Measurements from ENCODE around the gene GRM8.

GRM8 gene

DNA sequence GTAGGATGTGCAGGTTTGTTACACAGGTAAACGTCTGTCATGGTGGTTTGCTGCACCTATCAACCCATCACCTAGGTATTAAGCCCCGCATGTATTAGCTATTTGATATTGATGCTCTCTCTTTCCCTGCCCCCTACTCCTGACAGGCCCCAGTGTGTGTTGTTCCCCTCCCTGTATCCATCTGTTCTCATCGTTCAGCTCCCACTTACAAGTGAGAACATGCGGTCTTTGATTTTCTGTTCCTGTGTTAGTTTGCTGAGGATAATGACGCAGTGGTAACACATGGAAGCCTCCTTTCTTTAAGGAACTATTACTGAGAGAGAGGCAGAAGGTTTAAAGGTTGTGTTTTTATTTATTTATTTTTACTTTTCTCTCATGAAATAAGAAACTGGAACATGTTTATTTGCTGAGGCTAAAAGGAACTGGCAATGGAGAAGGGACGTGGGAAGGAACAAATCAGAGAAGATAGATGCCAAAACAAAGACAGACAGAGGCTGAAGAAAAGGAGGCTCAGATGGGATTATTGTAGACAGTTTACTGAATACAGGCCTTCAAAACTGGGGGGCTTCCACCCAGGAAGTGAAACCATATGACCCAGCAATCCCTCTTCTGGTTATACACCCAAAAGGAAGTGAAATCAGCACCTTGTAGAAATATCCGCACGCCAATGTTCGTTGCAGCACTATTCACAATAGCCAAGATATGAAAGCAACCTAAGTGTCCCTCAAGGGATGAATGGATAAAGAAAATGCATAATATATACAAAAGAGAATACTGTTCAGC is 556.3 kb downstream of the GRM8 start:
- DNase-seq (ENCODE audit: low read depth): no peak
- in situ Hi-C loops (cut with HindIII; ENCODE audit: low sequenced_read_pairs): no loop called here
- H3K4me3 ChIP-seq (ENCODE audit: low read depth, low read length): no peak overlapping the region
- TF ChIP-seq, protein P1, sequence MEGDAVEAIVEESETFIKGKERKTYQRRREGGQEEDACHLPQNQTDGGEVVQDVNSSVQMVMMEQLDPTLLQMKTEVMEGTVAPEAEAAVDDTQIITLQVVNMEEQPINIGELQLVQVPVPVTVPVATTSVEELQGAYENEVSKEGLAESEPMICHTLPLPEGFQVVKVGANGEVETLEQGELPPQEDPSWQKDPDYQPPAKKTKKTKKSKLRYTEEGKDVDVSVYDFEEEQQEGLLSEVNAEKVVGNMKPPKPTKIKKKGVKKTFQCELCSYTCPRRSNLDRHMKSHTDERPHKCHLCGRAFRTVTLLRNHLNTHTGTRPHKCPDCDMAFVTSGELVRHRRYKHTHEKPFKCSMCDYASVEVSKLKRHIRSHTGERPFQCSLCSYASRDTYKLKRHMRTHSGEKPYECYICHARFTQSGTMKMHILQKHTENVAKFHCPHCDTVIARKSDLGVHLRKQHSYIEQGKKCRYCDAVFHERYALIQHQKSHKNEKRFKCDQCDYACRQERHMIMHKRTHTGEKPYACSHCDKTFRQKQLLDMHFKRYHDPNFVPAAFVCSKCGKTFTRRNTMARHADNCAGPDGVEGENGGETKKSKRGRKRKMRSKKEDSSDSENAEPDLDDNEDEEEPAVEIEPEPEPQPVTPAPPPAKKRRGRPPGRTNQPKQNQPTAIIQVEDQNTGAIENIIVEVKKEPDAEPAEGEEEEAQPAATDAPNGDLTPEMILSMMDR (IDR thresholded peaks at IDR 0.05; ENCODE audit: low read depth, low read length, missing control alignments): no peak

DNA sequence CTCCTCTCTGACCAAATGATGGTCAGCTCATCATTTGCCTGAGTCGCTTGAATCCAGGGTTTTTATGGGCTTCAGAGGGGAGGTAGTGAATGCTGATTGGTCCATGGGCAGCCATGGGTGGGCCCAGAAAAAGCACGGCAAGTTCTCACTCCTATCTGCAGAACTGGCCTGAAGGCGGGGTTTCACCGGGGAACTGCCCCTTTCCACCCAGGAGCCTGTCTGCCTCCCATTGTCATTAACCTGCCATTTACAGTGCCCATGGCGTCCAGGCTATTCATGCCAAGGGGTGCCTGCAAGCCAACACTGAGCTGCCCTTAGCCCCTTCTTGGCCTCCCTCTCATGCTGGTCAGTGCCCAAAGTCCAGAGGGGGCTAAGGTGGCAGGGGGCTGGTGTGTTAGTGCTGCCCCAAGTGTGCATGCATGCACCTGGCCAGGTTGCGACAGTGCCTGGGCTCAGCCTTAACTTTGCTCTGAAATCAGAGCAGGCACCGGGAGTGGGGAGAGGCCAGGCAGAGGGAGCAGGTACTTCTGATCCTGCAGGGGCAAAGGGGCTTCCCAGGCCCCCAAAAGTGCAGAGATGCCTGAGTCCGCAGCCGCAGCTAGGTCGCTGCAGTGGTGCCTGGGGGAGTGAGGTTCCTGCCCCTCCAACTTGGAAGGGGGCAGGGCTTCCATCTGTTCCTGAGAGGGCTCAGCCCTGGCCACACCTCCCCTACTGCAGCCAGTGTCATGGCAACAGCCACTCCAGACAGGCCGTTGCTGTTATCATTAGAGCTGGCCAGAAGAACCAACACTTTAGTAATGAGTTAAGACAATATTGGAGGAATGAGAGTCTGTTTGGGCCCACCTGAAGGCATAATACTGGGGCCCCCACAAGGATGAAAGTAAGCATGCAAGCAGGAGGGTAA is 561.6 kb downstream of the GRM8 start:
- no peak for DNase-seq (ENCODE audit: low read depth)
- in situ Hi-C loops (cut with HindIII; ENCODE audit: low sequenced_read_pairs): no loop called here
- no peak overlapping the region for H3K4me3 ChIP-seq (ENCODE audit: low read depth, low read length)
- TF ChIP-seq, protein P1 (IDR thresholded peaks at IDR 0.05; ENCODE audit: low read depth, low read length, missing control alignments): no peak

DNA sequence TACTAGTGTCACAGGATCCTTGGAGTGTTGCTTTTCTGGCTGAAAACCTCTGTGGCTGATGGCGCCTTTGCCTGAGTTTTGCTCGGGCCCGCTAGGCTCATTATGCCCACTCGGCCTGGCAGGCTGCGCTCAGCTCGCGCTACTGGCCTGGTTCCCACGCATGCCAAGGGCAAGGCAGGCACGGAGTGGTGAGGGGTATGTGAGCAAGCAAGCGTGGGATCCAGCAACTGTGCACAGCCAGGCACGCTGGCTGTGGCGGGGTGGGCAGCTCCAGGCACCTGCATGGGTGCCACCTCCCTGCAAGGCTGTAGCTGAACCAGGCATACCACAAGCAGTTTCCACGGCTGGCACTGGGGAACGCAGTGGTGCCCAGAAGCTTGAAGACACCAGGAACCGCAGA is 562.6 kb downstream of the GRM8 start:
- DNase-seq (ENCODE audit: low read depth): no peak
- no peak overlapping the region for H3K4me3 ChIP-seq (ENCODE audit: low read depth, low read length)
- in situ Hi-C loops (cut with HindIII; ENCODE audit: low sequenced_read_pairs): no loop called here
- TF ChIP-seq, protein P1 (IDR thresholded peaks at IDR 0.05; ENCODE audit: low read depth, low read length, missing control alignments): no peak

DNA sequence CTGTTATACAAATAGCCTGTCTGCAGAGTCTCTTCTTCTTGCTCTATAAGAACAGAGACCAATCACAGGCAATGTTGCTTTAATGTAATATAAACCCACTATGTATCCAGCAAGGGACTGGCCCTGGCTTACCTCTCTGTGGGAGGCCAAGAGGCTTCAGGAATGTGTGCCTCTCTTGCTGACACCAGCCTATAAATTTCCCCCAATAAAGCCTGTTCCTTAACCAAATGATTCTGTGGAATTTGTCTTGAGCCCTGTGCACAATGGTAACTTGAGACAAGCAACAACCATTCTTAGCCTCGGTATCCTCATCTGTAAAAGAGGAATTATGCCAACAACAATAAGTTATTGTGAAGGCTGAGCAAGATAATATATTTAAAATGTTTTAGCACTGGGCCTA is 563.7 kb downstream of the GRM8 start:
- peak; percentile 40 for DNase-seq (ENCODE audit: low read depth)
- in situ Hi-C loops (cut with HindIII; ENCODE audit: low sequenced_read_pairs): no loop called here
- TF ChIP-seq, protein P1 (IDR thresholded peaks at IDR 0.05; ENCODE audit: low read depth, low read length, missing control alignments): no peak
- no peak overlapping the region for H3K4me3 ChIP-seq (ENCODE audit: low read depth, low read length)

DNA sequence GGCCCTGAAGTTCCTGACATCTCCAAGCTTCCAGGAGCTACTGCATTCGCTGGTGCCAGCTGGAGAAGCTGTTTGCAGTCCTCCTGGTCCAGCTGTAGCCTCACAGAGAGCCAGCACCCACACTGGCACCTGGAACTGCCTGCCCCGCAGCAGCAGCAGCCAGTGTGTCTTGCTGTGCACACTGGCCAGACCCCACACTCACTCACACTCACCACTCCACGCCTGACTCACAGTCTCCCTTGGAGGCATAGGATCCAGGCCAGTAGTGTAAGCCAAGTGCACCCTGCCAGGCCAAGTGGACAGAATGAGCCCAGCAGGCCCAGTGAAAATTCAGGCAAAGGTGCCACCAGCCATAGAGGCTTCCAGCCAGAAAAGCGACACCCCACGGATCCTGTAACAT is 566.3 kb downstream of the GRM8 start:
- TF ChIP-seq, protein P1 (IDR thresholded peaks at IDR 0.05; ENCODE audit: low read depth, low read length, missing control alignments): no peak
- no peak overlapping the region for H3K4me3 ChIP-seq (ENCODE audit: low read depth, low read length)
- in situ Hi-C loops (cut with HindIII; ENCODE audit: low sequenced_read_pairs): no loop called here
- no peak for DNase-seq (ENCODE audit: low read depth)

DNA sequence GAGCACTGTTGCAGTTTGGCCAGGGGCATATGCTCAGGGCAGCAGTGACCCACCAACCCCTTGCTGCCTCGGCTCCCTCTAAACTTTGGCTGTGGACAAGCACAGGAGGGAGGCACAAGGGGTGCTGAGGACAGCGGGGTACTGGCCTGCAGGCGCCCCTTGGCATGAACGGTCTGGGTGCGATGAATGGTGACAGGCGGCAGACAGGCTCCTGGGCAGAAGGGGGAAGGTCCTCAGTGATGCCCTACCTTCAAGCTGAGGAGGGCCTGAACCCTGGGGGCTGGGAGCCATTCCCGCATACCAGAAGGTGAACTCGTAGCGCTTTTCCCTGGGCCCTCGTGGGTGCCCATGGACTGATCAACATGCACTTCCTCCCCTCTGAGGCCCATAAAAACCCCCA is 567.1 kb downstream of the GRM8 start:
- no peak for DNase-seq (ENCODE audit: low read depth)
- in situ Hi-C loops (cut with HindIII; ENCODE audit: low sequenced_read_pairs): no loop called here
- TF ChIP-seq, protein P1 (IDR thresholded peaks at IDR 0.05; ENCODE audit: low read depth, low read length, missing control alignments): no peak
- no peak overlapping the region for H3K4me3 ChIP-seq (ENCODE audit: low read depth, low read length)

All from astrocyte of the cerebellum (primary cell).